Endothelial cell of umbilical vein (primary cell): Measurements from ENCODE around the gene SH3RF3. TPM values are rescaled to one million over a fixed set of nuclear protein-coding genes. Genes with fewer than 3 reads are reported as not detected.

Experiments used
- BruUV-seq: library from RNA; stranded (reverse); fragments of 400-500 nt; replicated peaks from 2 replicates; lab custom pipeline; 2021; lab: Mats Ljungman, UMichigan
- CTCF ChIA-PET: fragments of 300-600, 350-600 bp; sonication (Branson Sonifier 250); formaldehyde crosslinking; loops from one replicate; lab custom pipeline; 2021; ENCODE audit warnings: antibody characterized with exemption, inconsistent platforms; lab: Charles Lee
- POLR2A ChIA-PET: fragments of 300-600, 350-600 bp; sonication (Branson Sonifier 250); formaldehyde crosslinking; loops from one replicate; lab custom pipeline; 2021; ENCODE audit warnings: antibody characterized with exemption, inconsistent platforms; lab: Charles Lee
- DNase-seq: peaks from one replicate; pipeline ENCODE4 v3.0.0-alpha.2; 2011; ENCODE audit warnings: low read depth, low spot score
- FAIRE-seq: peaks from 2 replicates; lab custom pipeline; 2011; peaks lifted over from hg19 to GRCh38; lab: Jason Lieb, UNC
- H2AFZ ChIP-seq: 2 replicates; pipeline ENCODE4 v1.6.0; 2012; ENCODE audit warnings: low read depth, low read length, control low read depth, inconsistent platforms
- H3K27ac ChIP-seq: 2 replicates; pipeline ENCODE4 v1.5.1; 2011; ENCODE audit warnings: low read depth, mild to moderate bottlenecking, control low read depth, low read length, moderate library complexity; ENCODE audit not compliant: insufficient read depth
- H3K27me3 ChIP-seq, 2 experiments: 2 replicates each; pipeline versions ENCODE4 v1.6.0 to v1.6.1; 2011; ENCODE audit warnings: low read length in 2 of 2, mixed read lengths in 1 of 2; ENCODE audit not compliant: control insufficient read depth in 2 of 2, insufficient read depth in 2 of 2
- H3K36me3 ChIP-seq, 2 experiments: 2 replicates in 1 of 2; 3 replicates in 1 of 2; pipeline ENCODE4 v1.5.1; 2011; ENCODE audit warnings: low read length in 2 of 2, mild to moderate bottlenecking in 1 of 2, moderate library complexity in 1 of 2; ENCODE audit not compliant: control insufficient read depth in 2 of 2, insufficient read depth in 2 of 2; ENCODE audit errors: extremely low read depth in 1 of 2
- H3K4me1 ChIP-seq: 3 replicates; pipeline ENCODE4 v1.5.1; 2011; ENCODE audit warnings: mild to moderate bottlenecking, low read length; ENCODE audit not compliant: control insufficient read depth, insufficient read depth; ENCODE audit errors: extremely low read depth
- H3K4me2 ChIP-seq: 2 replicates; pipeline ENCODE4 v1.6.1; 2011; ENCODE audit warnings: low read length, control low read depth, mixed read lengths; ENCODE audit not compliant: insufficient read depth
- H3K4me3 ChIP-seq, 3 experiments: fragments of 200-600 bp in 1 of 3; sonication (generic), shearing (Covaris generic) in 1 of 3; replicated peaks in 1 of 3; 2 replicates each; pipeline ENCODE4 v1.5.1; 2011 to 2016; ENCODE audit warnings: control low read depth in 3 of 3, low read length in 3 of 3, mild to moderate bottlenecking in 2 of 3, inconsistent platforms in 1 of 3, low read depth in 1 of 3, moderate library complexity in 1 of 3; ENCODE audit not compliant: insufficient read depth in 1 of 3
- H3K79me2 ChIP-seq: 2 replicates; pipeline ENCODE4 v1.6.0; 2012; ENCODE audit warnings: low read length, inconsistent platforms; ENCODE audit not compliant: control insufficient read depth, insufficient read depth
- H3K9ac ChIP-seq: replicated peaks from 2 replicates; pipeline ENCODE3; 2011; ENCODE audit warnings: low read length, control low read depth; ENCODE audit not compliant: insufficient read depth; ENCODE audit errors: extremely low read depth
- H3K9me1 ChIP-seq: replicated peaks from 3 replicates; pipeline ENCODE4 v1.6.0; 2011; ENCODE audit warnings: mild to moderate bottlenecking, low read length; ENCODE audit not compliant: control insufficient read depth, insufficient read depth; ENCODE audit errors: extremely low read depth
- H3K9me3 ChIP-seq: replicated peaks from 2 replicates; pipeline ENCODE4 v1.5.1; 2012; ENCODE audit warnings: low read length, inconsistent platforms; ENCODE audit not compliant: control insufficient read depth, insufficient read depth
- H4K20me1 ChIP-seq: replicated peaks from 2 replicates; pipeline ENCODE3; 2011; ENCODE audit warnings: mild to moderate bottlenecking, low read length; ENCODE audit not compliant: control insufficient read depth, insufficient read depth; ENCODE audit errors: extremely low read depth
- EZH2 ChIP-seq: IDR thresholded peaks from 2 replicates; pipeline ENCODE4 v1.6.1; 2012; ENCODE audit warnings: borderline replicate concordance, low read depth, mild to moderate bottlenecking, moderate library complexity, low read length, inconsistent platforms; ENCODE audit not compliant: severe bottlenecking
- FOS ChIP-seq: IDR thresholded peaks from 2 replicates; pipeline ENCODE4 v1.6.1; 2011; ENCODE audit warnings: mild to moderate bottlenecking, low read length, moderate library complexity, borderline replicate concordance; ENCODE audit not compliant: insufficient read depth
- GATA2 ChIP-seq: IDR thresholded peaks from 2 replicates; pipeline ENCODE4 v1.7.0; 2011; ENCODE audit warnings: low read depth, mild to moderate bottlenecking, moderate library complexity, mixed read lengths, low read length; ENCODE audit not compliant: insufficient read length, insufficient read depth
- JUN ChIP-seq: IDR thresholded peaks from 2 replicates; pipeline ENCODE4 v1.6.1; 2011; ENCODE audit warnings: borderline replicate concordance, low read depth; ENCODE audit not compliant: insufficient read length, insufficient read depth
- POLR2A ChIP-seq: IDR thresholded peaks from 2 replicates; pipeline ENCODE4 v1.6.1; 2012; ENCODE audit warnings: low read depth, mild to moderate bottlenecking, control low read depth, low read length
- POLR2AphosphoS5 ChIP-seq: IDR thresholded peaks from 2 replicates; pipeline ENCODE4 v1.6.1; 2012; ENCODE audit warnings: low read depth, mild to moderate bottlenecking, control low read depth, low read length, moderate library complexity; ENCODE audit not compliant: insufficient read depth
- dilution Hi-C: fragments of 300-500 bp; cut with MboI; formaldehyde crosslinking; loops from one replicate; pipeline ENCODE4 v1.15.0; 2019; ENCODE audit warnings: low sequenced_read_pairs; ENCODE audit not compliant: extremely low pct_ligation_motif_present
- intact Hi-C: fragments of 100-400 bp; cut with micrococcal nuclease; formaldehyde crosslinking; loops from one replicate; pipeline ENCODE4 v1.10.0; 2022
- polyA plus RNA-seq, 4 experiments: library from polyadenylated mRNA; depleted of rRNA in 3 of 4; stranded (reverse) in 3 of 4; unstranded in 1 of 4; fragments of >200 nt; gene quantifications; 2 replicates each; pipeline versions ENCODE4 v1.2.1 to v1.2.3, GENCODE V29; 2011 to 2012; ENCODE audit warnings: missing spikeins in 1 of 4
- total RNA-seq: library from RNA; stranded (reverse); gene quantifications from 2 replicates; pipeline ENCODE4 v1.2.3, GENCODE V29; 2021
- TF ChIP-seq, protein P1 (sequence below), 2 donors: IDR thresholded peaks; 1 replicate in 1 of 2; 2 replicates in 1 of 2; pipeline ENCODE4 v1.5.1; 2011; ENCODE audit warnings: low read length in 2 of 2, mild to moderate bottlenecking in 2 of 2, moderate library complexity in 2 of 2, control low read depth in 1 of 2, inconsistent platforms in 1 of 2, low read depth in 1 of 2; ENCODE audit not compliant: insufficient read depth in 1 of 2; ENCODE audit errors: extremely low read depth in 1 of 2

SH3RF3 gene
- total and polyA plus RNA-seq, 2 donors (not counting 3 experiments of a cell fraction or from before 2014, with no cell fraction given): 3.8 to 14.7 TPM

DNA sequence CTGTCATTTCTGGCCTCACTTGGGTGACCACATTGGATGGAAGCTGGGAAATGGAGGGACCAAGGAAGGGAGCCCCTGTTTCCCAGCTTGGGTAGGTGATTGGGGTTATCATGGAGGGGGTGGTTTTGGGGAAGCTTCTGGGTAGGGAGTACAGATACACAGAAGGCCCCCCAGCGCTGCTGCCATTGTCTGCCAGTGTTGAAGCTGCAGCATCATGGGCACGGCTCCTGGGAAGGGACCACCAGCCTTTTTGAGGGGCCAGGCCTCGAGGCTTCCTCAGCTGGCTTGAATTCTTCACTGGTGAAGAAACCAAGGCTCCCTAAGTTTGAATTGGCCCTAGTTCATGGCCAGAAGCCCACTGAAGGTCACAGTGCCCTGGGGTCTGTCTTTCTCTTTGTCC is 25.2 kb downstream of the SH3RF3 start:
- Histone ChIP-seq H3K27ac (no peak overlapping the region), H3K36me3 (no peaks in the 10 kb centered on the region), H2AFZ (no peak overlapping the region), H3K79me2 (peaks cover 21% of the 10 kb centered on the region), H3K9me1 (no peaks in the 10 kb centered on the region), H3K4me1 (no peaks in the 10 kb centered on the region), H3K9ac (no peak overlapping the region), H3K4me2 (no peak overlapping the region), H3K4me3 (no peak overlapping the region), H3K27me3 (no peaks in the 10 kb centered on the region), H3K9me3 (no peaks in the 10 kb centered on the region), H4K20me1 (no peaks in the 10 kb centered on the region)
- dilution Hi-C loops (no loop called here), intact Hi-C loops (no loop called here)
- ChIA-PET CTCF (no interaction called here), POLR2A (no interaction called here)
- FAIRE-seq (no peak), DNase-seq (no peak)
- BruUV-seq: no TSS peak
- no peak for TF ChIP-seq GATA2

DNA sequence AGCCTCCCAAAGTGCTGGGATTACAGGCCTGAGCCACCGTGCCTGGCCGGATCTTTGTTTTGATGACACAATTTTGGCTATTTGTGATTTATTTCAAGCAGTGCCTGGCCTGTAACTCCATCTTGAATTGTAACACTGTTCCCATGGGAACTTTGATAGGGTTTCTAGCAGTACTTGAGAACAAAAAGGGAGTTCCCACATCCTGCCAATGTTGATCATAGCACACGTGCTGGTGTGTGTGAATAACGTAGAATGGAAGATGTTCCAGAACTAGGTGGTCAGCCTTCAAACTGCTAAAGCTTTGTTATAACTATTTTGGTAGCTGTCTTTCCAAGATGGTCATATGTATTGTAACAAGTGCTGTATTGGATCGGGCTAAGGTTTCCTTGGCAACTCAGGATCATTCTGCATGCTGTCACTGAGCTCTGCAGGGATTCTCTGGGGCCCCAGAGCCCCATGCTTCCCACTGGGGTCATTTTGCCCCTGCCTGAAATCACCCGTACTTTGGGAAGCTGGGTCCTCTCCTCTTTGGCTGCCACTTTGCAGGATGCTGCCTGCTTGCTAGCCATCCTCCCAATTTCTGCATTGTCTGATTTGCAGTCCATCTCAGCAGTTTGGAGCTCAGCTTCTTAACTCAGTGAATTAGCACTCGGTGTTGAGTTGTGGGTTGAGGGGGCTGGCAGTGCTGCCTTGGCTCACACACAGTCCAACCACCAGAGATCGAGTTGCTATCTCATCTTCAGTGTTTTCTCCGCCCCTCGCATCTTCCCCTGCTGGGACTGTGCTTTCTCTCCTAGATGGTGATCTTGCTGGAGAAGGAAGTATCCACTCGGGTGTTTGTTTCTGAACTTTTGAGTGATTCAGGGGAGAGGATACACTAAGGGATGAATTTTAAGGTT is 26.8 kb downstream of the SH3RF3 start:
- Histone ChIP-seq H3K9me3 (no peaks in the 10 kb centered on the region), H3K27me3 (no peaks in the 10 kb centered on the region), H2AFZ (no peak overlapping the region), H3K27ac (no peak overlapping the region), H4K20me1 (no peaks in the 10 kb centered on the region), H3K9me1 (no peaks in the 10 kb centered on the region), H3K4me1 (no peaks in the 10 kb centered on the region), H3K79me2 (peaks cover 18% of the 10 kb centered on the region), H3K4me2 (no peak overlapping the region), H3K36me3 (no peaks in the 10 kb centered on the region), H3K4me3 (no peak overlapping the region), H3K9ac (no peak overlapping the region)
- intact Hi-C loops: no loop called here
- BruUV-seq: no TSS peak
- DNase-seq: no peak
- POLR2A ChIA-PET: no interaction called here
- CTCF ChIA-PET: no interaction called here
- TF ChIP-seq GATA2 (no peak), FOS (no peak), EZH2 (no peak), POLR2A (no peak), JUN (no peak), POLR2AphosphoS5 (no peak)
- TF ChIP-seq, protein P1, sequence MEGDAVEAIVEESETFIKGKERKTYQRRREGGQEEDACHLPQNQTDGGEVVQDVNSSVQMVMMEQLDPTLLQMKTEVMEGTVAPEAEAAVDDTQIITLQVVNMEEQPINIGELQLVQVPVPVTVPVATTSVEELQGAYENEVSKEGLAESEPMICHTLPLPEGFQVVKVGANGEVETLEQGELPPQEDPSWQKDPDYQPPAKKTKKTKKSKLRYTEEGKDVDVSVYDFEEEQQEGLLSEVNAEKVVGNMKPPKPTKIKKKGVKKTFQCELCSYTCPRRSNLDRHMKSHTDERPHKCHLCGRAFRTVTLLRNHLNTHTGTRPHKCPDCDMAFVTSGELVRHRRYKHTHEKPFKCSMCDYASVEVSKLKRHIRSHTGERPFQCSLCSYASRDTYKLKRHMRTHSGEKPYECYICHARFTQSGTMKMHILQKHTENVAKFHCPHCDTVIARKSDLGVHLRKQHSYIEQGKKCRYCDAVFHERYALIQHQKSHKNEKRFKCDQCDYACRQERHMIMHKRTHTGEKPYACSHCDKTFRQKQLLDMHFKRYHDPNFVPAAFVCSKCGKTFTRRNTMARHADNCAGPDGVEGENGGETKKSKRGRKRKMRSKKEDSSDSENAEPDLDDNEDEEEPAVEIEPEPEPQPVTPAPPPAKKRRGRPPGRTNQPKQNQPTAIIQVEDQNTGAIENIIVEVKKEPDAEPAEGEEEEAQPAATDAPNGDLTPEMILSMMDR (IDR thresholded peaks at IDR 0.05; ENCODE audit: extremely low read depth in 1 of 2, insufficient read depth in 1 of 2, low read depth in 1 of 2, low read length in 2 of 2): no peak
- dilution Hi-C loops: no loop called here
- no peak for FAIRE-seq
